Ureter (tissue), 1 donor: Measurements from ENCODE around the gene KLRB1. TPM values are rescaled to one million over a fixed set of nuclear protein-coding genes. Genes with fewer than 3 reads are reported as not detected.
"Not testable (repeated sequence)": the region's sequence is repeated elsewhere in the genome, so short reads cannot be mapped to it uniquely, and the experiment has no call there.

Source experiments
- DNase-seq: peaks from one replicate; pipeline ENCODE4 v3.0.0-alpha.2; 2020; ENCODE audit warnings: low spot score
- total RNA-seq: library from RNA; stranded (reverse); gene quantifications from one replicate; pipeline ENCODE4 v1.2.4, GENCODE V29; 2023
- donor health status: DM: yes; HTN: yes; CAD: no.

Gene KLRB1
- total RNA-seq = 1.6 TPM

- DNase-seq = no peak
Measured at GRCh38 chr12:9607716-9608115, at the start of gene KLRB1. Gene KLRB1, minus strand, starts transcription at chr12:9607916. Its CDS starts 77 bp downstream, at chr12:9607839.

DNA sequence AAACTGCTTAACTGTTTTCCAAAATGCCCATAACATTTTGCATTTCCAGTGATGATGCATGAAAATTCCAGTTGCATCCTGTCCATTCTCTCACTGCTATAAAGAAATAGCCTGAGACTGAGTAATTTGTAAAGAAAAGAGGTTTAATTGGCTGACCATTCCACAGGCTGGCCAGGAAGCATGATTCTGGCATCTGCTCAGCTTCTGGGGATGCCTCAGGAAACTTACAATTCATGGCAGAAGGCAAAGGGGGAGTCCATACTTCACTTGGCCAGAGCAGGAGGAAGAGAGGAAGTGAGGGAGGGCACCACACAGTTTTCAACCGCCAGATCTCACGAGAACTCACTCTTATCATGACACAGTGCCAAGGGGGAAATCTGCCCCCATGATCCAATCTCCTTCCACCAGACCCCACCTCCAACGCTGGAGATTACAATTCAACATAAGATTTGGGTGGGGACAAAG is 43.6 kb upstream of the KLRB1 start:
- DNase-seq = no peak

- DNase-seq = no peak
Measured at GRCh38 chr12:9650151-9650576, 42.4 kb upstream of the KLRB1 start.

- DNase-seq = no peak
Measured at GRCh38 chr12:9649532-9649940, 41.8 kb upstream of the KLRB1 start.

DNA sequence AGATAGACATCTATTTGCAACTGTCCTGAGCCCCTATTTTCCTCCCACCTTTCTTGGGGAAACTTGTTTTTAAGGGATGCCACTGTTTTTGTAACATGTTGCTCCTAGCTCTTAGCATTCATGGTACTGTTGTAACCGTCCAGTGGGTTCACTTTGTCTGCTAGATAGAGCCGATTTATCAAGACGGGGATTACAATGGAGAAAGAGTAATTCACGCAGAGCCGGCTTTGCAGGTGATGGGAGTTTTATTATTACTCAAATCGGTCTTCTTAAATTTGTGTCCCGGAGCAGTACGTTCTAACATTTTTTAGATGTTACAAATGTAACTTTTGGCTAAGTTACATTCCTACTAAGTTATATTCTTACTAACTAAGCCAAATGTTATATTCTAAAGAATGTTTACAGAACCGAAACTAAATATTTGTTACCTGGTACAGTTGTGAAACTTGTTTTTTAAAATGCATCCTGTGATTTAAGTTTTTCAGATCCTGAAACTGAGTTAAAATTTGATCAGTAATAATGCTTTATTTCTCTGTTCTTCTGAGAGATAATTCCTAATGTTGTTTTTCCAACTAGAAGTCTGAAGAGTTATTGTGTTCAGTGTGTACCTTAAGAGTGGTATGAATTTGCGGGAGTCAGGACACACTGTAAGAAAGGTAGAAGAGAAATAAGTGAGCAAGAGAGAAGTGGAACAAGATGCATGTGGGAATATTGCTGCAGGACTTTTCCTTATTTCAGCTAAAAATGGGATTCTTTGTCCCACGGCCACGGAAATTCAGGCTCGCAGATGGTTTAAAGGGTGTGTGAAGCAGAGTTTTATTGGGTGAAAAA is 41.2 kb upstream of the KLRB1 start:
- no peak for DNase-seq

- peak; percentile 87 for DNase-seq
Measured at GRCh38 chr12:9647825-9648700, 40.3 kb upstream of the KLRB1 start.

DNA sequence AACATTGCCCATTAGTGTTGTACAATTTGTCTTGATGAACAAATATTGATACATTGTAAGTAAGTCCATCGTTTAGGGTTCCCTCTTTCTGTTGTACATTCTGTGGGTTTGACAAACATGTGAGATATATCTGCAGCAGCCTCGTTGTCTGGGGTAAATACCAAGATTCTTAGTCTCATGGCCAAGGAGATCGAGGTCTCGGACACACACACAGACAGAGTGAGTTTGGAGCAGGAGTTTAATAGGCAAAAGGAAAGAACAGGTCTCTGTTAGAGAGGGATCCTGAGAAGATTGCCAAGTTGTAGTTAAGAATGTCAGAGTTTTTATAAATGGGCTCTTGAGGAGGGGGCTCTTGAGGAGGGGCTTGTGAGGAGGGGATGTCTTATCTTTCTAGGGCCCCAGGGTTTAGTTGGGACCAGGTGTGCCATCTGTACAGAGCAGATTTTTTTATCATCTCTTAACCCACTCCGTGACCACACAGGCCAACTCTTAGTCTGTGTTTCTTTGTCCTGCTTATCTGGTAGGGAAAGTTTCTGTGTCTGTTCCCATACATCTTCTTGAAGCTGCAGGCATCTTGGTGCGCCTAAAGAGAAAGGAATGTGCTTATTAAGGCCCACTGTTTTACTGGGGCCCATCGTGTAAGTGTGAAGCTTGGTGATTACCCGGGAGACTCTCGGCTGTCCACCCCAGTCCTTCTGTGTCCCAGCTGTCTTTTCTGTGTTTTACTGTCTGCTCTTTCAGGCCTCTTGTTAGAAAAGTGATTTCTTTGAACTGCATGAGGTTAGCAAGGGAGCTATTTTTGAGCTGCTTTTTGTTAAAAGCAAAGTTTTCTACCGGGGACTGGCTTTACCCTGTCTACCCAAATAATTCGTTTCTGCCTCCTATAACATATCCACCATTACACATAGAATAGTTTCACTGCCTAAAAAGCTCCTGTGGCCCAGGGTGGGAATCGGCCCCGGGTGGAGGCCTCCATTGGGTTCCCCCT is 39.4 kb upstream of the KLRB1 start:
- DNase-seq = no peak

DNA sequence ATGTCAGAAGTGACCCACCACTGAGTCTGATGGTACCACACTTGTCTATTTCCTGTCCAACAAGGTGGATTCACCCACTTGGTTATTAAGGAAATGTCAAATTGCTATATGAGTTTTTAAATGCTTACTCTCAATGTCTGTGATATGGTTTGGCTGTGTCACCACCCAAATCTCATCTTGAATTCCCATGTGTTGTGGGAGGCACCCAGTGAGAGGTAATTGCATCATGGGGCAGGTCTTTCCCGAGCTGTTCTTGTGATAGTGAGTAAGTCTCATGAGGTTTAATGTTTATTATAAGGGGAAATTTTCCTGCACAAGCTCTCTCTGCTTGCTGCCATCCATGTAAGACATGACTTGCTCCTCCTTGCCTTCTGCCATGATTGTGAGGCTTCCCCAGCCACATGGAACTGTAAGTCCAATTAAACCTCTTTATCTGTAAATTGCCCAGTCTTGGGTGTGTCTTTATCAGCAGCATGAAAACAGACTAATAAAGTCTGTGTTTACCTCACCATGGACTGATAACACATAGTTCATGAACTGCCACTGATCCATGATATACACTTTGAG is 37.4 kb upstream of the KLRB1 start:
- DNase-seq = not testable (repeated sequence)

GRCh38 chr12:9643266-9643660 is 35.5 kb upstream of the KLRB1 start:
- no peak for DNase-seq

DNA sequence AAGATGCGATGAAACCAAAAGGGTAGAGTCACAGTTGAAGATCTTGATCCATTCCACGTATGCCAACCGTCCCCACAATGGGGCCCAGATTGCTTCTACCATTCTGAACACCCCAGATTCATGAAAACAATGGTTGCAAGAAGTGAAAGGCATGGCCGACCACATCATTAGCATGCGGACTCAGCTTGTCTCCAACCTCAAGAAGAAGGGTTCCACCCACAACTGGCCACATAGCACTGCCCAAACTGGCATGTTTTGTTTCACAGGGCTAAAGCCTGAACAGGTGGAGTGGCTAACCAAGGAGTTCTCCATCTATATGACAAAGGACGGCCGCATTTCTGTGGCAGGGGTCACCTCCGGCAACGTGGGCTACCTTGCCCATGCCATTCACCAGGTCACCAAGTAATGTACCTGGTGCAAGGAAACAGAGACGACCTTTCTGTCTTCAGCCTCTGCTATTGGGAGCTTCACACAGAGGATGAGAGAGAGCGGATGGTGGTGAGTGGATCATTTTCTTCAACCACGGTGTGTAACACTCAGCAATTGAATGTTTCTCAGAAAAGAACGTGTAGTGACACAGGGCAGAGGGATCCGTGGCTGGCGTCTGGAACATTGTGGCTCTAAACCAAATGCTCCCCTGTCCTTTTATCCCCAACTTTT is 35.0 kb upstream of the KLRB1 start:
- DNase-seq = no peak

- DNase-seq = no peak
Measured at GRCh38 chr12:9640024-9640423, 32.3 kb upstream of the KLRB1 start.

- no peak for DNase-seq
Measured at GRCh38 chr12:9636851-9637206, 29.1 kb upstream of the KLRB1 start.

DNA sequence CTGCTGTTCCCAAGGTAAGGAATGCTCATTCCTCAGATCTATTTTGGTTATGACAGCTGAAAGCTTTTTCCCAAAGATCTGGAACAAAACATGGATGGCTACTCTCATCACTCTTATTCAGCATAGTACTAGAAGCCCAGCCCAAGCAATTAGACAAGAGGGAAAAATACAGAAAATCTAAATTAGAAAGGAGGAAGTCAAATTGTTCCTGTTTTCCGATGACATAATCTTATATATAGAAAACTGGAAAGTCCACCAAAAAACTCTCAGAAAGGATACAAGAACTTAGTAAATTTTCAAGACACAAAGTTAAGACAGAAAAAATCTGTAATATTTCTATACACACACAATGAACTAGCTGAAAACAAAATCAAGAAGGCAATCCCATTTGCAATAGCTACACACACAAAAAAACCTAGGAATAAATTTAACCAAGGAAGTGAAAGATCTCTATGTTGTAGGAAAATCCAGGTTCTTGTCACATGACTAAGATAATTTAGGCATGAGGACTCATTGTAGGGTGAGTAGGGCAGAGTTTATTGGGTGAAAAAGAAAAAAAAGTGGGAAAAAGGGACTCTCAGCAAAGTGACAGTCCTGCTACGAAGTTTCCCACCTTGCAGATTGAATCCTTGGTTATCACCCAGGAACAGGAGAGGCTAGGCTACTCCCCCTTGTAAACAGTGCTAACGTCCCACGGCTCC is 28.6 kb upstream of the KLRB1 start:
- no peak for DNase-seq

DNA sequence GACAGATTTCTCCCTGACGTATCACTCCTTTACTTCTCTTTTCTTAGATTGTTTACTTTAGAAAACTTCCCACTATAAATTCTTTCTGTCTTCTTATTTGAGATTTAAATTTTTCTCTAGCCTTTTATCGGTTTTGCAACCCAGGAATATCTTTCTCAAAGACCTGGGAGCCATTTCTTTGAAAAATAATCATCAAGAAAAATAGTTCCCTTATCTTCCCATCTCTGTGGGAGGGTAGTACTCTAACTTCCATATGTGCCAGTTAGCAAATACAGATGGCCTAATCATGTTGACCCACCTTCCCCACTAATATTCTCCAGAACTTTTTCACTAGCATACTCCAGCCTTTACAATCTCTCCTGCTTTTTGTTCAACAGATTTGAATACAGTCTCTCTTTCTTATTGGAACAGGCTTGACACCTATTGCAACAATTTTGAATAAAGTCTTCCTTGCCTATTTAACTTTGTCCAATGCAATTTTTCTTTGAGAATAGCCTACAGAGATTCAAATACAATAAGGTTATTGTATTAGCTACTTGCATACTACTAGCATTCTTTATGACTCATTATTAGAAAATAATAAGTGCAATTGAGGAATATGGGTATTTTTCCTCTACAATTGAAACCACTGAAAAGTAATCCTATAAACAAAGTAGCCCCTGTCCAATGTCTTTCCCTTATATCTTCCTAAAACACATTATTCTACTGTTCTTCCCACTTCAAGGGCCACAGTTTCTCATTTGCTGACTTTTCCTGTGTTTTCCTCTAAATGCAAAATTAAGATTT is 27.4 kb upstream of the KLRB1 start:
- DNase-seq = no peak

GRCh38 chr12:9634177-9634803 is 26.6 kb upstream of the KLRB1 start:
- DNase-seq = peak; percentile 65

DNA sequence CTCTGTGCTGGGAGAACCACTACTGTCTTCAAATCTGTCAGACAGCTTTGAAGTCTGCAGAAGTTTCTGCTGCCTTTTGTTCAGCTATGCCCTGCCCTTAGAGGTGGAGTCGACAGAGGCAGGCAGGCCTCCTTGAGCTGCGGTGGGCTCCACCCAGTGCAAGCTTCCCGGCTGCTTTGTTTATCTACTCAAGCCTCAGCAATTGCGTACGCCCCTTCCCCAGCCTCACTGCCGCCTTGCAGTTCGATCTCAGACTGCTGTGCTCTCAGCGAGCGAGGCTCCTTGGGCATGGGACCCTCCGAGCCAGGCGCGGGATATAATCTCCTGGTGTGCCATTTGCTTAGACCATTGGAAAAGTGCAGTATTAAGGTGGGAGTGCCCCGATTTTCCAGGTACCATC is 25.1 kb upstream of the KLRB1 start:
- no peak for DNase-seq

DNA sequence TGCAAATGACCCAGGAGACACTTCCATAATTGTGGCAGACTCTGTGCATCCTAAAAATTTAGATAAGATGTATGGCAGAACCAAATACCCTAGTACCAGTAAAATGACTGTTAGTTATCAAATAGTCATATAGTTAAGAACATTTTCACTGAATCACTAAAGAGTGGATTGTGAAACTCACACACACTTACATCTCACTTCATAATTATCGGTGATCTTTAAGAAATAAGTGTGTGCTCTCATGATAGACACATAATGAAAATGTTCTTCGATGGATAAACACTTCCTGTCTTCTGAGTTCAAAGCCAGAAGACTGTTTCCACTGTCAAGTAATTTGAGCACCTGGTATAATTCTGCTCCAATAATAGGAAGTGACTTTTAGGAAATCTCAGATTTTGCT is 19.1 kb upstream of the KLRB1 start:
- no peak for DNase-seq

- DNase-seq = no peak
Measured at GRCh38 chr12:9626291-9626690, 18.6 kb upstream of the KLRB1 start.

DNA sequence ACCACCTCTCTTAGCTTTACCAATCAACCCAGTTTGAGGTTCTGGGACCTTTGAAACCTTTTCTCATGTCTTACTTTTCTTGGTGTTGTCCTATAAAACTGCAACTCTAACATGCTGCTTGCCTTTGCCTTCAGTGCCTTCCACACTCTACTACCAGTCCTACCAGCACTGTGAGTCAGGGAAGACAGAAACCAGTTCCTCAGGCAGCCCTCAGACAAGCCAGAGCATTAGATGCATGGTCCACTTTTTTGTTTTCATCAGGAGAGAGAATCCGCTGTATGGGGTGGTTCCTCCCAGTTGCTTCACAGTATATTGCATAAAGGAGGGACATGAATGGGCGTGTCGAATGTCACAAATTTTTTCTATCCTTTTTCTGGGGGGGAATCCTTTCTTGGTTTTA is 17.3 kb upstream of the KLRB1 start:
- no peak for DNase-seq
